K562 (cell line): ENCODE measurements around the gene DMD. TPM values are rescaled to one million over a fixed set of nuclear protein-coding genes. Genes with fewer than 3 reads are reported as not detected.

Experiments used
- ATAC-seq: fragments of 200-7000 bp; cut with Tn5 transposase; 3 replicates; pipeline ENCODE4 v1.9.1; 2020; ENCODE audit warnings: moderate library complexity
- BruUV-seq: library from RNA; stranded (reverse); fragments of 400-500 nt; replicated peaks from 2 replicates; lab custom pipeline; 2021; lab: Mats Ljungman, UMichigan
- CTCF ChIA-PET: fragments of 300-600 bp; formaldehyde crosslinking; extraction: SDS; loops from one replicate; lab custom pipeline; 2021; ENCODE audit warnings: low intra/inter-chr PET ratio; lab: Yijun Ruan, JAX
- POLR2A ChIA-PET: fragments of 300-600, 350-650 bp; sonication (Branson Sonifier 250); formaldehyde crosslinking; extraction: SDS; loops from one replicate; lab custom pipeline; 2021; ENCODE audit warnings: antibody characterized with exemption, inconsistent platforms; lab: Yijun Ruan, JAX
- DNase-seq, 4 experiments: peaks; one replicate each; pipeline versions ENCODE4 v3.0.0 to v3.0.0-alpha.2; 2011 to 2018; ENCODE audit warnings: low spot score in 3 of 4, mixed read lengths in 3 of 4; ENCODE audit errors: extremely low read depth in 1 of 4
- FAIRE-seq: peaks from 2 replicates; lab custom pipeline; 2011; peaks lifted over from hg19 to GRCh38; lab: Jason Lieb, UNC
- H2AFZ ChIP-seq: 2 replicates; pipeline ENCODE4 v1.6.0; 2011; ENCODE audit warnings: low read depth, low read length, control low read depth, inconsistent platforms
- H3K27ac ChIP-seq: fragments of 200-600 bp; 3 replicates; pipeline ENCODE4 v1.8.0; 2011; ENCODE audit warnings: low read depth, mild to moderate bottlenecking, control low read depth, inconsistent platforms, low read length, moderate library complexity, mixed read lengths; ENCODE audit errors: extremely low read depth
- H3K27me3 ChIP-seq, 2 experiments: fragments of 300-600 bp in 1 of 2; 2 replicates in 1 of 2; 3 replicates in 1 of 2; pipeline versions ENCODE4 v1.6.0 to v1.8.0; 2011; ENCODE audit warnings: inconsistent platforms in 2 of 2, low read length in 2 of 2, mild to moderate bottlenecking in 1 of 2, mixed read lengths in 1 of 2, moderate library complexity in 1 of 2; ENCODE audit not compliant: control insufficient read depth in 2 of 2, insufficient read depth in 2 of 2
- H3K36me3 ChIP-seq: fragments of 300-600 bp; 3 replicates; pipeline ENCODE4 v1.8.0; 2011; ENCODE audit warnings: mild to moderate bottlenecking, low read length, inconsistent platforms; ENCODE audit not compliant: control insufficient read depth, insufficient read depth
- H3K4me1 ChIP-seq, 2 experiments: fragments of 200-600 bp in 1 of 2; replicated peaks in 1 of 2; 2 replicates in 1 of 2; 3 replicates in 1 of 2; pipeline versions ENCODE4 v1.5.1 to v1.8.0; 2011; ENCODE audit warnings: inconsistent platforms in 2 of 2, low read length in 2 of 2, mild to moderate bottlenecking in 1 of 2, mixed read lengths in 1 of 2, moderate library complexity in 1 of 2; ENCODE audit not compliant: control insufficient read depth in 2 of 2, insufficient read depth in 2 of 2
- H3K4me2 ChIP-seq: 2 replicates; pipeline ENCODE4 v1.6.1; 2011; ENCODE audit warnings: low read length, control low read depth, inconsistent platforms, mixed read lengths; ENCODE audit not compliant: insufficient read depth
- H3K4me3 ChIP-seq: fragments of 200-600 bp; sonication (generic), shearing (Covaris generic); 2 replicates; pipeline ENCODE4 v1.5.1; 2016; ENCODE audit warnings: control low read depth, inconsistent platforms
- H3K79me2 ChIP-seq: fragments of 200-600 bp; 3 replicates; pipeline ENCODE4 v1.8.0; 2011; ENCODE audit warnings: low read length, inconsistent platforms; ENCODE audit not compliant: control insufficient read depth, insufficient read depth
- H3K9ac ChIP-seq, 2 experiments: 2 replicates each; pipeline versions ENCODE4 v1.6.0 to v1.6.1; 2011; ENCODE audit warnings: low read depth in 2 of 2, low read length in 2 of 2, control low read depth in 1 of 2, inconsistent platforms in 1 of 2, mild to moderate bottlenecking in 1 of 2, mixed read lengths in 1 of 2; ENCODE audit not compliant: insufficient read depth in 1 of 2
- H3K9me1 ChIP-seq: one replicate; pipeline ENCODE4 v1.6.0; 2011; ENCODE audit warnings: inconsistent platforms, mild to moderate bottlenecking, low read length, moderate library complexity; ENCODE audit not compliant: control insufficient read depth, insufficient read depth
- H3K9me3 ChIP-seq: replicated peaks from 2 replicates; pipeline ENCODE4 v1.5.1; 2011; ENCODE audit warnings: low read depth, low read length, inconsistent platforms; ENCODE audit not compliant: control insufficient read depth, insufficient read depth
- H4K20me1 ChIP-seq: replicated peaks from 2 replicates; pipeline ENCODE4 v1.6.1; 2011; ENCODE audit warnings: low read length, inconsistent platforms, mixed read lengths; ENCODE audit not compliant: control insufficient read depth, insufficient read depth
- ARNT ChIP-seq, 2 experiments: fragments of 450-650 bp; IDR thresholded peaks; 2 replicates each; pipeline ENCODE4 v1.6.1; 2016; ENCODE audit warnings: mild to moderate bottlenecking in 1 of 2
- BCOR ChIP-seq: fragments of 450-650 bp; IDR thresholded peaks from 2 replicates; pipeline ENCODE4 v1.6.1; 2016
- CBX3 ChIP-seq, 2 experiments: IDR thresholded peaks; 1 replicate in 1 of 2; 2 replicates in 1 of 2; pipeline ENCODE4 v1.6.1; 2012; ENCODE audit warnings: inconsistent platforms in 2 of 2, low read length in 2 of 2, borderline replicate concordance in 1 of 2, control low read depth in 1 of 2
- CC2D1A ChIP-seq: fragments of 450-650 bp; IDR thresholded peaks from 2 replicates; pipeline ENCODE4 v1.6.1; 2017; ENCODE audit warnings: mild to moderate bottlenecking
- ELF1 ChIP-seq: fragments of 200-800 bp; sonication (Bioruptor generic); IDR thresholded peaks from 2 replicates; pipeline ENCODE4 v1.6.1; 2016; ENCODE audit warnings: missing genetic modification characterization, missing compliant biosample characterization
- FOXO4 ChIP-seq: fragments of 450-650 bp; formaldehyde crosslinking; IDR thresholded peaks from 2 replicates; pipeline ENCODE4 v1.4.0; 2020; ENCODE audit warnings: mild to moderate bottlenecking, moderate library complexity
- KLF6 ChIP-seq: fragments of 250-450 bp; sonication (Bioruptor Pico); IDR thresholded peaks from 2 replicates; pipeline ENCODE4 v1.4.0; 2020; ENCODE audit warnings: mild to moderate bottlenecking, moderate library complexity, borderline replicate concordance
- MCM5 ChIP-seq: fragments of 450-650 bp; IDR thresholded peaks from 2 replicates; pipeline ENCODE4 v1.6.1; 2016; ENCODE audit warnings: low read depth
- NR4A1 ChIP-seq, 2 experiments: fragments of 250-450 bp in 1 of 2; fragments of 450-650 bp in 1 of 2; sonication (Bioruptor Pico) in 1 of 2; IDR thresholded peaks; 2 replicates each; pipeline versions ENCODE4 v1.4.0 to v1.6.1; 2016 to 2020; ENCODE audit warnings: mild to moderate bottlenecking in 2 of 2, missing compliant biosample characterization in 1 of 2, missing genetic modification characterization in 1 of 2, moderate library complexity in 1 of 2
- RBM39 ChIP-seq: fragments of 200-400 bp; formaldehyde crosslinking; optimal IDR thresholded peaks from 2 replicates; pipeline ENCODE3; 2018; ENCODE audit warnings: low read depth, low read length
- SIN3B ChIP-seq: fragments of 450-650 bp; IDR thresholded peaks from 2 replicates; pipeline ENCODE4 v1.6.1; 2017; ENCODE audit warnings: low read depth, mild to moderate bottlenecking, moderate library complexity
- TCF7L2 ChIP-seq: fragments of 150-350 bp; IDR thresholded peaks from 2 replicates; pipeline ENCODE4 v1.6.1; 2016; ENCODE audit warnings: low read depth, mild to moderate bottlenecking, low read length, moderate library complexity
- XRCC4 ChIP-seq: IDR thresholded peaks from one replicate; pipeline ENCODE4 v1.6.1; 2011; ENCODE audit not compliant: insufficient read depth, insufficient read length; ENCODE audit errors: extremely low read depth
- ZBTB5 ChIP-seq: fragments of 450-650 bp; IDR thresholded peaks from 2 replicates; pipeline ENCODE4 v1.6.1; 2017; ENCODE audit warnings: antibody characterized with exemption
- ZNF12 ChIP-seq: sonication (generic); formaldehyde crosslinking; IDR thresholded peaks from 2 replicates; pipeline ENCODE4 v1.4.0; 2020; ENCODE audit warnings: mild to moderate bottlenecking, missing genetic modification reagents
- WGBS: fragments of 100-300 bp; shearing (Covaris generic); methylation state at CpG from one replicate; pipeline ENCODE4 v1.1.6; 2016; ENCODE audit warnings: low coverage, mixed read lengths; ENCODE audit not compliant: insufficient coverage; ENCODE audit errors: missing lambda C conversion rate; 5-methylcytosine and 5-hydroxymethylcytosine counted together
- in situ Hi-C: fragments of 300-500 bp; cut with MboI; formaldehyde crosslinking; loops from 4 replicates; pipeline ENCODE4 v1.15.0; 2018; ENCODE audit warnings: inconsistent platforms, mixed read lengths
- intact Hi-C: fragments of 100-400 bp; cut with micrococcal nuclease; formaldehyde crosslinking; loops from 2 replicates; pipeline ENCODE4 v1.14.2; 2022
- polyA plus RNA-seq, 8 experiments: library from polyadenylated mRNA; depleted of rRNA in 4 of 8; stranded (reverse) in 5 of 8; unstranded in 3 of 8; fragments of >200 nt; fragmentation: Nextera tagmentation in 2 of 8; fragmentation: Illumina TruSeq in 1 of 8; extraction: Ambion mirVana in 2 of 8; extraction: Trizol in 1 of 8; gene quantifications; 2 replicates each; pipeline versions ENCODE4 v1.2.1 to v1.2.3, GENCODE V29; 2011 to 2014; ENCODE audit warnings: inconsistent platforms in 1 of 8, missing spikeins in 1 of 8
- total RNA-seq, 7 experiments: library from RNA; depleted of rRNA in 6 of 7; stranded (reverse); fragments of >200 nt in 6 of 7; fragmentation: Illumina TruSeq in 2 of 7; extraction: Trizol in 2 of 7; gene quantifications; 2 replicates each; pipeline versions ENCODE4 v1.2.1 to v1.2.3, GENCODE V29; 2011 to 2021; ENCODE audit warnings: low replicate concordance in 1 of 7
- TF ChIP-seq, protein P1 (sequence below), 3 experiments: IDR thresholded peaks in 2 of 3; conservative IDR thresholded peaks in 1 of 3; 2 replicates each; pipeline ENCODE4 v1.5.1; 2011 to 2012; ENCODE audit warnings: low read length in 3 of 3, mild to moderate bottlenecking in 3 of 3, control low read depth in 2 of 3, improper control_type of control experiment in 1 of 3, inconsistent platforms in 1 of 3, low read depth in 1 of 3, mixed read lengths in 1 of 3, moderate library complexity in 1 of 3; ENCODE audit not compliant: insufficient read depth in 2 of 3

Gene DMD
- total and polyA plus RNA-seq, 9 of the 15 experiments (the other 6 are each of a cell fraction or from before 2014, with no cell fraction given), result 3.8 to 20.4 (median 11.4) TPM

DNA sequence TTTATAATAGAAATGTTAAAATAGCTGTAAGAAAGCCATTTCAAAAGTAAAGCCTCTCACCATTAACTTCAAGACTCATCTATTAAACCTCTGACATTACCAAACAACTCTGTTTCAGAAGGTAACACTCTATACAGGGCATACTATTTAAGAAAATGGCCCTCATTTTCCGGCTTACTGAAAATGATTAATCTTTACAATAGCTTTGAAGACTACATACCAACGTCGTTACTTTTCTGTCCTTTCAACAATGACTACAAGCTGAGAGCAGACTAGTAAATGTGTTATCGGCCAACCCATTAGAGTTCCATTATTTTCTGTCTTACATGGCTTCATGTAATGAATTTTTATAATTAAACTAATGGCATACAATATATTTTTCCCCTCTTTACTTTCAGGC is 1545.9 kb downstream of the DMD start:
- intact Hi-C loops, result no loop called here

More for the DNA sequence above, 1545.9 kb downstream of the DMD start:
- H3K4me1 ChIP-seq, result no peaks in the 10 kb centered on the region
- in situ Hi-C loops, result loop anchor here (25.0 kb wide), 1 partner anchor 628 kb away; no protein-coding TSS in a partner anchor
- H3K79me2 ChIP-seq, result no peaks in the 10 kb centered on the region
- no peaks in the 10 kb centered on the region for H3K27me3 ChIP-seq
- no peak overlapping the region for H2AFZ ChIP-seq
- TF ChIP-seq KLF6 (CRISPR knock-in tag) (no peak), CBX3 (IDR thresholded peaks at IDR 0.05; ENCODE audit: borderline replicate concordance in 1 of 2, low read length in 2 of 2) (no peak), BCOR (no peak), MCM5 (no peak), ELF1 (tag) (no peak), RBM39 (no peak), CC2D1A (no peak), ZNF12 (CRISPR knock-in tag) (no peak), SIN3B (no peak), ARNT (IDR thresholded peaks at IDR 0.05) (no peak), NR4A1 (CRISPR knock-in tag; IDR thresholded peaks at IDR 0.05) (no peak), NR4A1 (tag; IDR thresholded peaks at IDR 0.05) (no peak), TCF7L2 (no peak), FOXO4 (CRISPR knock-in tag) (no peak), XRCC4 (no peak), ZBTB5 (no peak)
- TF ChIP-seq, protein P1, sequence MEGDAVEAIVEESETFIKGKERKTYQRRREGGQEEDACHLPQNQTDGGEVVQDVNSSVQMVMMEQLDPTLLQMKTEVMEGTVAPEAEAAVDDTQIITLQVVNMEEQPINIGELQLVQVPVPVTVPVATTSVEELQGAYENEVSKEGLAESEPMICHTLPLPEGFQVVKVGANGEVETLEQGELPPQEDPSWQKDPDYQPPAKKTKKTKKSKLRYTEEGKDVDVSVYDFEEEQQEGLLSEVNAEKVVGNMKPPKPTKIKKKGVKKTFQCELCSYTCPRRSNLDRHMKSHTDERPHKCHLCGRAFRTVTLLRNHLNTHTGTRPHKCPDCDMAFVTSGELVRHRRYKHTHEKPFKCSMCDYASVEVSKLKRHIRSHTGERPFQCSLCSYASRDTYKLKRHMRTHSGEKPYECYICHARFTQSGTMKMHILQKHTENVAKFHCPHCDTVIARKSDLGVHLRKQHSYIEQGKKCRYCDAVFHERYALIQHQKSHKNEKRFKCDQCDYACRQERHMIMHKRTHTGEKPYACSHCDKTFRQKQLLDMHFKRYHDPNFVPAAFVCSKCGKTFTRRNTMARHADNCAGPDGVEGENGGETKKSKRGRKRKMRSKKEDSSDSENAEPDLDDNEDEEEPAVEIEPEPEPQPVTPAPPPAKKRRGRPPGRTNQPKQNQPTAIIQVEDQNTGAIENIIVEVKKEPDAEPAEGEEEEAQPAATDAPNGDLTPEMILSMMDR (IDR thresholded peaks at IDR 0.05 in 2 of 3, conservative IDR thresholded peaks at IDR 0.05 in 1 of 3; ENCODE audit: insufficient read depth in 2 of 3, low read depth in 1 of 3, low read length in 3 of 3), result no peak
- TF ChIP-seq, all 486 proteins: peak for 0
- Histone ChIP-seq H3K4me2 (no peak overlapping the region), H3K36me3 (no peaks in the 10 kb centered on the region), H3K27ac (no peak overlapping the region), H4K20me1 (no peaks in the 10 kb centered on the region), H3K4me3 (no peak overlapping the region), H3K9me3 (no peaks in the 10 kb centered on the region), H3K9ac (no peak overlapping the region), H3K9me1 (no peaks in the 10 kb centered on the region)
- POLR2A ChIA-PET, result no interaction called here
- CTCF ChIA-PET, result no interaction called here
- ATAC-seq, result no peak
- no TSS peak for BruUV-seq
- no peak for DNase-seq
- FAIRE-seq, result no peak
- WGBS, result 53% methylated on average over 4 of the region's 4 CpGs
